GM21786 (cell line): ENCODE data around the gene ACBD5.
"Not testable (repeated sequence)": the region's sequence is repeated elsewhere in the genome, so short reads cannot be mapped to it uniquely, and the experiment has no call there.

ENCODE experiments used
- ATAC-seq: cut with Tn5 transposase; IDR thresholded peaks from one replicate; pipeline ENCODE4 v1.9.1; 2021; ENCODE audit not compliant: unreplicated experiment

The ACBD5 gene

GRCh38 chr10:27241652-27242472 is 1.3 kb upstream of the ACBD5 start:
- peak; percentile 54 for ATAC-seq

DNA sequence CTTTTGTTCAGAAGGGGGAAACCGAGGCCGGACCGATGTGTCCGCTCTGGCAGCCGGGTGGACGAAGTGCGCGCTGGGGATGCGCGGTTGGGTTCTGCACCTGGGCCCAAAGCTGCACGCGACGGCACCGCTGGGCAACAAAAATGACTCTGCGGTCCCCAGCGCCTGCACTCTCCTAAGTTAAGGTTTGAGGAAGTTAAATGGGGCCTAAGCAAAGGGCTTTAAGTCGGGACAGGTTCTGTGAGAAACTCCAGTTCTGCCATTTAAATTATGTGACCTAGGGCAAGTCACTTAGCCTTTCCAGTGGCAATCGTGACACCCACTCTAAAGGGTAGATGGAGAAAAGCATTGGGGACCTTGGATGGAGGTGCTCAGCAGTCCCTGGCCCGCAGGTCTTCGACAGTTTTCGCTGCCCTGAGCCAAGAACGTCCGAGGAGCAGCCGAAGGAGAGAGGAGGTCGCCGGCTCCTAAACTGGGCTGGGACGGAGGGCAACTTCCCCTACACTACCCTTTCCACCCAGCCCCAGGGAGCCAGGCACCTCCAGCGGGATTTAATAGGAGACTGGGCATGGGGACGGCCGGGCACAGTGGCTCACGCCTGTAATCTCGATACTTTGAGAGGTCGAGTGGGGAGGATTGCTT is 534 bp upstream of the ACBD5 start:
- ATAC-seq, result peak; percentile 7

DNA sequence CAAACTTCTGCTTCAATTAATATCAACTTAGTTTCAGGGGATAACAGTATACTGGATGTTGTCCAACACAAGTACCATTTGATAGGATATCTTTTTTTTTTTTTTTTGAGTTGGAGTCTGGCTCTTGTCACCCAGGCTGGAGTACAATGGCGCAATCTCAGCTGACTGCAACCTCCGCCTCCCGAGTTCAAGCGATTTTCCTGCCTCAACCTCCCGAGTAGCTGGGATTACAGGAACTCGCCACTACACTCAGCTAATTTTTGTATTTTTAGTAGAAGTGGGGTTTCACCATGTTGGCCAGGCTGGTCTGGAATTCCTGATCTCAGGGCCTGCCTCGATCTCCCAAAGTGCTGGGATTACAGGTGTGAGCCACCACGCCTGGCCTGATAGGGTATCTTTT is 3.1 kb downstream of the ACBD5 start:
- ATAC-seq, result not testable (repeated sequence)

DNA sequence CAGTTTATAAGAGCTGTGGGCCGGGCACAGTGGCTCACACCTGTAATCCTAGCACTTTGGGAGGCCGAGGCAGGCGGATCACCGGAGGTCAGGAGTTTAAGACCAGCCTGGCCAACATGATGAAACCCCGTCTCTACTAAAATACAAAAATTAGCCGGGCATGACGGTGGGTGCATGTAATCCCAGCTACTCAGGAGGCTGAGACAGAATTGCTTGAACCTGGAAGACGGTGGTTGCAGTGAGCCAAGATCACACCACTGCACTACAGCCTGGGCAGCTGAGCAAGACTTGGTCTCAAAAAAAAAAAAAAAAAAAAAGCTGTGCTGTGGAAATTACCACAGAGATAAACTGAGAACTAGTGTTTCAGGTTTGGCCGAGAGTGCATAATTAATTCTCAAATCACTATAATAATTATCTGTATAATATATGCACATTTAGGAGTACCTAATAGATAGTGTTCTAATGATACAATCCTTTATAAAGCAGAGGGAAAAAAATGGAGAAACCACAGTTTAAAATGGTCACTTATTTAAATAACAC is 3.9 kb downstream of the ACBD5 start:
- not testable (repeated sequence) for ATAC-seq

GRCh38 chr10:27235706-27236105 is 4.9 kb downstream of the ACBD5 start:
- no peak for ATAC-seq

DNA sequence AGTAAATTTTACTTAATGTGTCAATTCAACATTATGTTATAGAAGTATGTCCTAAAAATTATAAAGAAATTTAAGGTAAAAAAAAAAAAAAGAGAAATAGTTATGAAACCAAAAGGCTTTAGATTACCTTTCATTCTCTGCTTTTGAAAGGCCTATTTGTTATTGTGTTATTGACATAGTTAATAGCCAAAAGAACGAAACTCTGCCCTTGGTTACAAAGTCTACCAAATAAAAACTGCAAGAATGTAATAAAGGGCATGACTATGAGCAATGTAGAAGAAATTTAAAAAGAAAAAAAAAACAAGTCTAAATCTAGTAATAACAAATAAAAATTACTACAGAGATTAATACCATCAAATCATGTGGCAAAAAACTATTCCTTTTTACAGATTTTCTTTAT is 10.6 kb downstream of the ACBD5 start:
- ATAC-seq, result no peak

DNA sequence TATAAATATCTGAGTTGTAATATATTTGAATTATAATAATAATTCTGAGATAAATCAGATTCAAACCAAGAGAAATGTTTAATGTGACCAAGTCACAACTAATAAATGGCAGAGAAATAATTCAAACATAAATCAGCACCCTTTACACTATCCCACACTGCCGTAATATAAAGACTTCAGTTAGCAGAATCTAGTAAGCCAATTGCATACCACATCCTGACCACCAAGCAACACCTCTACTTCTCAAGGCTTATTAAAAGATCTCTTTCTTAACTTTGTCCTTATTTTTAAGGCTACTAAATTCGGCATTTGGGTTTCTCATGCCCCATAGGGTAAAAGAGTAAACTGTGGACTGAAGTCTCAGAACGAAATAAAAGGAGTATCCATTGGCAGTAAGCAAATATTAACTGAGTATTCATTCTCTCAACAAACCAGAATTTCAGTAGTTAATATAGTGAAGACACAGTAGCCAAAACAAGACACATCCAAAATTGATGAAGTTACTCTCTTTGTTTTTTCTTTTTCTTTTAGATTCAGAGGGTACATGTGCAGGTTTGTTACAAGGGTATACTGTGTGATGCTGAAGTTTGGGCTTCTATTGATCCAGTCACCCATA is 14.8 kb downstream of the ACBD5 start:
- no peak for ATAC-seq

GRCh38 chr10:27225011-27225590 is 15.5 kb downstream of the ACBD5 start:
- ATAC-seq, result no peak

DNA sequence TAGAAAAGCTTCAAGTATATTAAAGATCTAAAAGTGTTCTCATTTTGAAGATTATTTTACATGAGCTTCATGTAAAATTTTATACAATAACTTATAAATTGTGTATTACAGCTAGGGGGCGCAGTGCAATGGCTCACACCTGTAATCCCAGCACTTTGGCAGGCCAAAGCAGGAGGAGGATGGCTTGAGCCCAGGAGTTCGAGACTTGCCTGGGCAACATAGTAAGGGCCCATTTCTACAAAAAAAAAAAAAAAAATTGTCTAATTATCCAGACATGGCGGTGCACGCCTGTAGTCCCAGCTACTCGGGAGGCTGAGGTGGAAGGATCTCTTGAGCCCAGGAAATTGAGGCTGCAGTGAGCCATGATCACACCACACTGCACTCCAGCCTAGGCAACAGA is 16.6 kb downstream of the ACBD5 start:
- ATAC-seq, result no peak

GRCh38 chr10:27207350-27207749 is 33.2 kb downstream of the ACBD5 start:
- no peak for ATAC-seq

GRCh38 chr10:27203806-27204205 is 36.8 kb downstream of the ACBD5 start:
- no peak for ATAC-seq

DNA sequence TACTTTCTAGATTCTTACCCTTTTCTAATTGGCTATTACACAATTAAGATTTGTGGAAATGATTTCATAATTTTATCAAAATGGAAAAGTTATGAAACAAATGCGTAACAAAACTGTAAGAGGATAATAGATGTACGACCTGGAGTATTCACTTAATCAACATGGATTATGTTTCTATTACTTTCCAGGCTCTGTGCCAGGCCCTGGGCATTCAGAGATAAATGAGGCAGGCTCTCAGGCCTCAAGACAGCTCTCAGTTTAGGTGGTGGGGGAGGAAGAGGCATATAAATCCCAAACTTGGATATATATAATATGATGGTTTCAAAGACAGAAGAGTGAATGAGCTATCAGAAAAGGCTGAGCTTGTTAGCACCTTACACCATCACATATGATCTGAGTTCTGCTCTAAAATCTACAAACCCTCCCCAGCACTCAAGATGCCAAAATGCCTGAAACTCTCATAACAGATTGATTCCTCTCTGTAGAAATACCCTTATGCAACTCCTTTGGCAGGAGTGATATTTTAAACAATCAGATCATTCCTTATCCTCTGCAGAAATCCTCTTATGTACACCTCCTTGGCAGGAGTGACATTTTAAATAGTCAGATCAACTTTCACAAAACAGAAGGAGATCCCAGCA is 42.5 kb downstream of the ACBD5 start:
- no peak for ATAC-seq

DNA sequence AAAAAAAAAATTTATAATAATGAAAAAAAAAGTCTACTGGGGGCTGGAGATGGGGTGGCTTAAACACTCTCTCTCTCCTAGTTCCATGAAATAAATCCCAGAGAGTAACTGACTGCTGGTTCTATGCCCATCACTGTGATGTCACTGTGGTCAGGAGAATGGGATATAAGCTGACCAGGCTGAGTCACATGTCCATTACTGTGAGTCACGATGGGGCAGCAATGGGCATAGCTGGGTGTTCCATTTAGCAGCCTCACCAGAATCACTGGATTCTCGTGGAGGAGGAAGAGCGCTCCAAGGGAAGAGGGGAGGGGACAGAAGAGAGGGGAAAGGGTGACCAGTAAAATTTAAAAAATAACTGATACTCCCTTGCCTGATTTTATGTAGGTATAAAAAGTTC is 48.3 kb downstream of the ACBD5 start:
- ATAC-seq, result no peak

- ATAC-seq, result no peak
Measured at GRCh38 chr10:27190508-27190907, 50.1 kb downstream of the ACBD5 start.

DNA sequence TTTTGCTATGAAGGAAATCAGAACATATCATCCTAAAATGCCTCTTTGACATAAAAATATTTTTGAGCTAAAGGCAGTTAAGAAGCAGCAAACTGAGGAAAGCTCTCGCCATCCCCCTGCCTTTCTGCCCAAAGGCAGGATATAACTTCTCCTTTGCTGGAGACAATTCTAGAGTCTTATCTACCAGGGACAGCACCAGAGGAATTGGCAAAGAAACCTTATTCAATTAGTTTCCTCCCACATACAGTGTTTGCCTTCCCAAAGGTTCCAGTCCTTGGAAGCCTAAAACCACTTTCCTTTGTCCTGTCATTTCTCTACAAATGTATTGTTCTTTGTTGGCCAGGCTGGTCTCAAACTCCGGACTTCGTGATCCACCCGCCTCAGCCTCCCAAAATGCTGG is 51.7 kb downstream of the ACBD5 start:
- ATAC-seq, result no peak

- no peak for ATAC-seq
Measured at GRCh38 chr10:27188259-27188658, 52.3 kb downstream of the ACBD5 start.

- ATAC-seq, result no peak
Measured at GRCh38 chr10:27169849-27170248, 70.7 kb downstream of the ACBD5 start.

DNA sequence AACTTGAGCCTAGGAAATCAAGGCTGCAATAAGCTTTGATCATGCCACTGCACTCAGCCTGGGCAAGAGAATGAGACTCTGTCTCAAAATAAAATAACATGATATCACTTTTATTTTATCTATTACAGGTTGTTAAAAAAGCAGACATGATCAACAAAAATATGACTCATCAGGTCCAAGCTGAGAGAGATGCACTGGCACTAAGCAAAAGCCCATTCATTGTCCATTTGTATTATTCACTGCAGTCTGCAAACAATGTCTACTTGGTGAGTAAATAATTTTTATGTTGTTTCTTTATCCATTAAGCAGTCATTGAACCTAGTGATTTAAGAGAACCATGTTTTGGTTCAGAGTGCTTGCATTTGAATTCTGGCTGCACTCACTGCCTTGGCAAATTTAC is 82.2 kb downstream of the ACBD5 start:
- ATAC-seq, result no peak

DNA sequence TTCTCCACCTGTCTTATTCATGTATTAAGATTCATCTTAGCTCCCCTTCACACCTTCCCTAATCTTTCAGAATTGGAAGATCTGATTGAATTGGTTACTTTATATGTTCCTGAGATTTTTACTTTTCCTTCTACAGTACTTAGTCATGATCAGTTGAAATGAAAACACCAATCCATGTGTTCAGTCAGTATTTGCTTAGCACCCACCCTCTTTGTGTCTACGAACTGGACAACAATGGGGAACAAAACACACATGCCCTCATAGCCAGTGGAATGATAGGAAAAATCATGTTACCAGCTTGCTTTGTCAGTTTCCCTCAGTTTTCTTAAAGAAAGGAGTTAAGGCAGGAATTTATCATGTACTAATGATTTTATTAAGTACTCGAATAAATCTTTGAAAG is 83.4 kb downstream of the ACBD5 start:
- ATAC-seq, result no peak

DNA sequence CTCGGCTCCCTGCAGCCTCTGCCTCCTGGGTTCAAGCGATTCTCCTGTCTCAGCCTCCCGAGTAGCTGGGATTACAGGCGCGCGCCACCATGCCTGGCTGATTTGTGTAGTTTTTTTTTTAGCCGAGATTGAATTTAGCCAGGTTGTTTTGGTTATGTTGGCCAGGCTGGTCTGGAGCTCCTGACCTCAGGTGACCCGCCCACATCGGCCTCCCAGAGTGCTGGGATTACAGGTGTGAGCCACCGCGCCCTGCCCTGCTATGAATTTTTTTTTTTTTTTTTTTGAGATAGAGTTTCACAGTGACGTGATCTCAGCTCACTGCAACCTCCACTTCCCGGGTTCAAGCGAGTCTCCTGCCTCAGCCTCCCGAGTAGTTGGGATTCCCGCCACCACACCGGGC is 84.0 kb downstream of the ACBD5 start:
- not testable (repeated sequence) for ATAC-seq
